Epithelial cell of esophagus (primary cell): ENCODE results near the gene CNTNAP2.
"Not testable (repeated sequence)": the region's sequence is repeated elsewhere in the genome, so short reads cannot be mapped to it uniquely, and the experiment has no call there.

Experiments
- DNase-seq: peaks from one replicate; pipeline ENCODE4 v3.0.0; 2010; ENCODE audit warnings: low read depth
- H3K4me3 ChIP-seq: 2 replicates; pipeline ENCODE4 v1.5.1; 2011; ENCODE audit warnings: mild to moderate bottlenecking, low read length, control low read depth
- TF ChIP-seq, protein P1 (sequence below): IDR thresholded peaks from 2 replicates; pipeline ENCODE4 v1.5.1; 2011; ENCODE audit warnings: low read depth, mild to moderate bottlenecking, low read length, control low read depth, inconsistent platforms; ENCODE audit not compliant: insufficient read depth; ENCODE audit errors: missing control alignments

The CNTNAP2 gene

DNA sequence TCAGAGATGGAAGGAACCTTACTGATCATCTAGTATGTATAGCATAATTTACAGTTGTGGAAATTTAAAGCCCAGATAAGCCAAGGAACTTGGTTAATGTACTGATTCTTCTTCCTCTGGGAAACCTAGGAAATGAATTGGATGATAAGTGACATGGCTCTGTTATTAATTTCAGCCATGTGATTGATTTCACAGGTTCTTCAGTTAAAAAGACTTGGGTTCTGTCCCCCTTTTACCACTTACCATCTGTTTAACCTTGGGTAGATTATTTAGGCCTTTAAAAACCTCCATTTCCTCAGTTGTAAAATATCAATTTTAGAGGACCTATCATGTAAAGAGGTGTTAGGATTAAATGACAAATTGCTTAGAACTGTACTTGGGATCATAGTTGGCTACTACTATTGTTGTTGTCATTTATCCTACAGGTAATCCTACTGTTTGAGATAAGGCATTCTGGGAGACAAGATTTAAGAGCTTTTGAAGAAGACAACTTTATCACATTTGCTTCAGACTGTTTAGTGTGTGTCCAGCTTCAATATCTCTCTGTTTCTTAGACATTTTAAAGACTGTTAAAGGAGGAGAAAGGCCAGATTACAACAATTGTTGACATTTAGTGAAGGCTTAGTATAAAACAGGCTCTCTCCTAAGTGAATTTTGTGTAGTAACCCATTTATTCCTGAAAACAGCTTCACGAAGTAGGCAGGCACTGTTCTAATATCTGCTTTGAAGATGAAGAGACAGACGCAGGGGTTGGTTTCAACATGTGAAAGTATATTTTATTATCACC, 1476.9 kb downstream of the CNTNAP2 start:
- DNase-seq, result no peak
- TF ChIP-seq, protein P1, sequence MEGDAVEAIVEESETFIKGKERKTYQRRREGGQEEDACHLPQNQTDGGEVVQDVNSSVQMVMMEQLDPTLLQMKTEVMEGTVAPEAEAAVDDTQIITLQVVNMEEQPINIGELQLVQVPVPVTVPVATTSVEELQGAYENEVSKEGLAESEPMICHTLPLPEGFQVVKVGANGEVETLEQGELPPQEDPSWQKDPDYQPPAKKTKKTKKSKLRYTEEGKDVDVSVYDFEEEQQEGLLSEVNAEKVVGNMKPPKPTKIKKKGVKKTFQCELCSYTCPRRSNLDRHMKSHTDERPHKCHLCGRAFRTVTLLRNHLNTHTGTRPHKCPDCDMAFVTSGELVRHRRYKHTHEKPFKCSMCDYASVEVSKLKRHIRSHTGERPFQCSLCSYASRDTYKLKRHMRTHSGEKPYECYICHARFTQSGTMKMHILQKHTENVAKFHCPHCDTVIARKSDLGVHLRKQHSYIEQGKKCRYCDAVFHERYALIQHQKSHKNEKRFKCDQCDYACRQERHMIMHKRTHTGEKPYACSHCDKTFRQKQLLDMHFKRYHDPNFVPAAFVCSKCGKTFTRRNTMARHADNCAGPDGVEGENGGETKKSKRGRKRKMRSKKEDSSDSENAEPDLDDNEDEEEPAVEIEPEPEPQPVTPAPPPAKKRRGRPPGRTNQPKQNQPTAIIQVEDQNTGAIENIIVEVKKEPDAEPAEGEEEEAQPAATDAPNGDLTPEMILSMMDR, result no peak
- no peak overlapping the region for H3K4me3 ChIP-seq

DNA sequence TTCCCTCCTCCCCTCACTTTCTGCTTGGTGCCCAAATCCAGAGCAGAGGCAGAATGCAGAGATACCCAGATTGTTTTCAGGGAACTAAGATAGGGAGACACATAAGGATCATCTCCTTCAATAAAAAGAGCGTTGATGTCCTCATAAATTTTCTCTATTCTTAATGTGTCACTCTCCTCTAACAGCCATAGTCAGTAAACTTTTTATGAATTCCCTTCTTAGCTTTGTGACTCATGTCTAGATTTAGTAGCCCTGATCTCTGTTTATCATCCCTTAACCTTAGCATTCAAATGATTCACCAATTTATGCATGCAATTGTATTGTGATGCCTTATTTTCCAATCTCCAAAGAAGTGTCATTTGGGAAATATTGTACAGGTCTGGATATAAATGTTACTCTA, 1478.4 kb downstream of the CNTNAP2 start:
- H3K4me3 ChIP-seq, result no peak overlapping the region
- TF ChIP-seq, protein P1, result no peak
- no peak for DNase-seq

DNA sequence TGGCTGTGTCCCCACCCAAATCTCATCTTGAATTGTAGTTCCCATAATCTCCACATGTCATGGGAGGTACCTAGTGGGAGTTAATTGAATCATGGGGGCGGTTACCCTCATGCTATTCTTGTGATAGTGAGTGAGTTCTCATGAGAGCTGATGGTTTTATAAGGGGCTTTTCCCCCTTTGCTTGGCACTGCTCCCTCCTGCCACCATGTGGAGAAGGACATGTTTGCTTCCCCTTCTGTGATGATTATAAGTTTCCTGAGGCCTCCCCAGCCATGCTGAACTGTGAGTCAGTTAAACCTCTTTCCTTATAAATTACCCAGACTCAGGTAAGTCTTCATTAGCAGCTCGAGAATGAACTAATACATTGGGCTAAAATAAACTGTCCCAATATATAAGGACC, 1482.1 kb downstream of the CNTNAP2 start:
- not testable (repeated sequence) for H3K4me3 ChIP-seq, DNase-seq

DNA sequence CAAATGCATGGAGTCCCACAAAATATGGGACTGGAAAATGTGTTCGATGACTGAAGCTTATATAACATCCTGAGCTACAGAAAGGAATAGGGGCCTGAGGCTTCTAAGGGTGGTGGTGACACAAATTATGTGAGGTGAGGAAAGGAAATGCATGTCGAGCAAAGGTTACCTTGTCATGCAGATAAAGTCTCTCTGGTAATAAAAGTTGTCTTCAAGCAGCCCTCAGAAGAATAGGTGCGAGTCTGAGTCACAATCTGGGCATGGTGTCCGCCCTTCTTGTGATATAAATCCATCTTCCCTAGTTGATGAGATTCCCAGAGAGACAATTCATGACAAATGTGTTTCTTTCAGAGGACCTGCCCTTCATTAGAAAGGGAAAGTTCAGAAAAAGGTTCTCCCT, 1488.7 kb downstream of the CNTNAP2 start:
- DNase-seq, result no peak
- H3K4me3 ChIP-seq, result no peak overlapping the region
- TF ChIP-seq, protein P1, result no peak

DNA sequence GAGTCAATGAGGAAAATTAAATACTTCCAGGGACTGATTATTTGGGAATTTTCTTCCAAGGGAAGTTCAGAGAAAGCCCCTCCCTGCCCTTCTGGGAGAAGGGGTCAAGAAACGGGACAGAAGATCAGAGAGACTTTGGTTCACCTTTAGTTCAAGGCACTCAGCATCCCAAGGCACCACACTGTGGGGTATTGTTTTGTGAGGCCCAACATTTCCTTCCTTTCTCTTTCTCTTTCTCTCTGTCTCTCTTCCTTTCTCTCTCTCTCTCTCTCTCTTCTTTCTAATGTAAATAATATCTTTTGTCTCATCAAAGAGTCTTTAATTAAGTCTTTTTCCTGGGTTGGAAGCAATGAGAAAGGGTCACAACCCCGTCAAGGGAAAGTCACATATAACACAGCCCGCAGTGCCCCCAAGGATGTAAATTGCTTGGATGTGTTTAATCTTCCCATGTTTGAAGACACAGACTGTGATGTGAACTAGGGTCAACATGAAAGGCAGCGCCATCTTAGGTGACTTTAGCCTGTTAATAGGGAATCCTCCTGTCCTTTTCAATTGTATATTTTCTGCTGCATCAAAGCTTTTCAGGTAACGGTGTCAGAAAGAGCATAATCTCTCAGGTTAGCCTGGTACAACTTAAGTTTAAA, 1490.7 kb downstream of the CNTNAP2 start:
- H3K4me3 ChIP-seq, result no peak overlapping the region
- TF ChIP-seq, protein P1, result no peak
- no peak for DNase-seq

DNA sequence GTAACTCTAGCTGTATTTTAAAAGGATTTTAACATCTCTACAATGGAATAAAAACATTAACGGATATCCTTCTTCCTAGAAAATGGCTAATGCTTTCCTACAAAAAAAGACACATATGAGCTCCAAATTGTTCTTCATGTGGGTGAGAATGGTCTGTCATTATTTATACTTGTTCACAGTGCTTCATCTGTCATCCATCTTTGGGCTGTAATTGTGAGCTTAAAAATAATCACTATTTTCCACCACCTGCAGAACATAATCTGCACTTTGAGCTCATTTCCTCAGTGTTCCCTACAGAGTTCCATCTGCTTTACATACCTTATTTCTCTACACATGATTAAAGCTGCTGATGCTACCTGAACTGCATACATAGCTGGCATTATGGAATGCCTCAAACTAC, 1494.8 kb downstream of the CNTNAP2 start:
- no peak overlapping the region for H3K4me3 ChIP-seq
- no peak for DNase-seq
- TF ChIP-seq, protein P1, result no peak

DNA sequence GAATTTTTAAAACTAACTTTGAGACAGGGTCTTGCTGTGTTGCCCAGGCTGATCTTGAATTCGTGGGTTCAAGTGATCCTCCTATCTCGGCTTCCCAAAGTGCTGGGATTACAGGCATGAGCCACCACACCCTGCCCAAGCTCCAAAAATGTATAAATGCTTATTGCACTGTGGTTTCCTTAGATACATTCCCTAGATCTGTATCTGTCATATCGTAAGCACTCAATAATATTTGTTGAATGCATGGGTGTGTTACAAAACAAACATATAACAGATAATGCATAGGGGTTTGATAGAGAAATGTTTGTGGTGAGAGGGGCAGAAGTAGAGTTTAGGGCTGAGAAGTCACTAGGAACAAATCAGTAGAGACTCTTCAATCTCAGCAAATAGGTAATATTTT, 1518.7 kb downstream of the CNTNAP2 start:
- DNase-seq, result no peak
- no peak overlapping the region for H3K4me3 ChIP-seq
- TF ChIP-seq, protein P1, result no peak
